Jurkat, Clone E6-1 (cell line): ENCODE measurements around the gene DNAJC15.

Experiments
- DNase-seq: peaks from one replicate; pipeline ENCODE4 v3.0.0-alpha.2; 2011; ENCODE audit warnings: low read depth, low spot score
- H3K4me3 ChIP-seq: 2 replicates; pipeline ENCODE4 v1.5.1; 2011; ENCODE audit warnings: mild to moderate bottlenecking, low read length, control low read depth, moderate library complexity

DNAJC15 gene

DNA sequence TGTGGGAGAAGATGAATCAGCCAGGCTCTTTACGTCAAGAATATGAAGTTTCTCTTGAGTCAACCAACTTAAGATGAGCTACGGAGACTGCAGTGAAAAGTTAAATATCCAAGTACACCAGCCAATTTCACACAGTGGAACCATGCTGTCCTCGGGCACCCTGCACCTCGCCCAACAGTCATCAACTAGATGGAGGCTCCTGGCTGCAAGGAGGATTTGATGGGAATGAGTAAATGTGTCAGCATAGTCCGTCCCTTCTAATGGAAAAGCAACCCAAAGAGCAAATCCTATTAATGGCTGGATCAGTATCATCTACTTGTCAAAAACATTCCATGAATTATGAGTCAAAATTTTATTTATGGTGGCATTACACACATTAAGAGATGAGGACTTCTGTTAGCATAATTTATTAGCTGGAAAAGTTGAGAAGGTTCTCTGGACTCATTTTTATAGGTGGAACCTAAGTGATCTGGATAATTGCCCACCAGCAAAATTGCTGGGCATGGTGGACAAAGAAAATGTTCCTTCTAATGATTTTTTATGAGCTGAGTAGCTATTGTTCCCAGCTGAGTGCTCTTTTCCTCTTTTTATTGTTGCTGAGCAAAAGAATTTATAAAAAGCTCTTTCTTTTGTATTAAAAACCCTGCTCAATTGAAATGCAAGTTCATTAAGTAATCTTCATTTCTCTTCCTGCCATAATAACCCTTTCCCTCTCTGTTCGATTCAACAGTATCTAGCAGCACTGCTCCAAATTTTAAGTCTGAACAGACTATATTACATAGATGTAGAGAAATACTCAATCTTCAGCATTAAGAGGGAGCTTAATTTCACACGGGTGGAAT is 88.4 kb downstream of the DNAJC15 start:
- no peak for DNase-seq
- no peak overlapping the region for H3K4me3 ChIP-seq

DNA sequence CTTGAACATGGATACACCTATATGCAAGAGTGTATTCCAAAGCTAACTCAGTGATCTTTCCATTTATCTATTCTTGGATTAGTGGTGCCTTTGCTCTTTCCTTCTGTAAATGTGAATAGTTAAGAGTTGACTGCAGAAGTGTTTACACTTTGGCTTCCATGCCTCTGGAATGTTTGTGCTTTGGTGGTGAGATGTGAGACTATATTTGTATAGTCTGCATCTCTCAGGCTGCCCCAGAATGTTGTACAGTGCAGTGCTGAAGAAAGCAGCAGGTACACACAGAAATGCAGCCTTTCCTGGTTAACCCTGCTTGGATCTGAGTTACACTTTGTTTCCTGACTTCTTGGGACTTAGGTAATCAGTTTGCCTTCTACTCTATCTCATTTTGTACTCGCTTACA is 90.2 kb downstream of the DNAJC15 start:
- DNase-seq = no peak

DNA sequence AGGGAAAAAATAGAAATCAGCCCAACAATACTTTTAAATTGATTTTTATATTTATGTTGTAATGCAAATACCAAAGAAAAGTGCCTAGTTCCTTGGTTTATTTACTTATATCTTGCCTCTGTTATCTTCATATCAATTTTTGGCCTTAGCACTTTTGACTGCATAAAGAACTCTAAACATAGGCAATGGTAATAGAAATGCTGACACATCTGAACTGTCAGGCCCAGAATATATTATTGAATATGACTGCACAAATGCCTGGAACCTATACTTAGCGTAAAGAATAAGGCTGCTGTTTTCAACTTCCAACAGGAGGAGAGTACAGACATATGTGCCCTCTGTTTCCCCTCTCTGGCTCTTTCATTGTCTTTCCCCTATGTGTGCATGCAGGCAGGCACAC is 91.1 kb downstream of the DNAJC15 start:
- no peak for DNase-seq
- H3K4me3 ChIP-seq = no peak overlapping the region

More for the DNA sequence above, 90.2 kb downstream of the DNAJC15 start:
- no peak overlapping the region for H3K4me3 ChIP-seq

DNA sequence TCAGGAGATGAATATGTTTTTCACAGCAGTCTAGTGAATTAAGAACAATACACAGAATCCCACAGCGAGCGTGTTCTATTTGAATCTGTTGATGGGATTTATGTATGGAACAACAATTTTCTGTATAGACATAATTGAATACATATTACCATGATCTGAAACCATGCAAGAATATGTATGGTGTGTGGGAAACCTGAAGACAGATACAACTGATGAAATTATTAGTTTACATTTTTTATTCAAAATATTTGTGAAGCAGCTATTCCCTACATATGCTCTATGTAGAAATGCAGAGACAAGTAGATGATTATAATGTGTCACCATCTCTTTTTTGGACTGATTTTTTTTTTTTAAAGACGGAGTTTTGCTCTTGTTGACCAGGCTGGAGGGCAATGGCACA is 91.8 kb downstream of the DNAJC15 start:
- H3K4me3 ChIP-seq = no peak overlapping the region
- DNase-seq = no peak

DNA sequence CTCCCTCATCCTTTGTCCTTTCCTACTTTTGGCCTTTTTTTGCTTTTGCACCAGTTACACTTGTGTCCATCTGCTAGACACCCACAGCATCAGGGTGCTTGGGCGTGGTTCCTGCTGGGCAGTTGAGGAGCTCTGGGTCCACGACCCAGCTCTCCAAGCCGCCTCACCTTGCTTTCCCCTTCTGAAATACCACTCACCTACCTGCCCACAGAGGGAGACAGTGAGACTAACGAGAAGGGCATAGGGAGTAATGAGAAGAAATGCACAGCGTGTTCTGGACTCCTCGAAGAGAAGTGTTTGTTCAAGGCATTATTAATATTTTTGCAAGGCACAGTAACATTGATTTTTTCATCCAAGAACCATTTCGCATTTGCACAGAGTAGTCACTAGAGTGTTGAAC is 92.9 kb downstream of the DNAJC15 start:
- DNase-seq = no peak
- no peak overlapping the region for H3K4me3 ChIP-seq

DNA sequence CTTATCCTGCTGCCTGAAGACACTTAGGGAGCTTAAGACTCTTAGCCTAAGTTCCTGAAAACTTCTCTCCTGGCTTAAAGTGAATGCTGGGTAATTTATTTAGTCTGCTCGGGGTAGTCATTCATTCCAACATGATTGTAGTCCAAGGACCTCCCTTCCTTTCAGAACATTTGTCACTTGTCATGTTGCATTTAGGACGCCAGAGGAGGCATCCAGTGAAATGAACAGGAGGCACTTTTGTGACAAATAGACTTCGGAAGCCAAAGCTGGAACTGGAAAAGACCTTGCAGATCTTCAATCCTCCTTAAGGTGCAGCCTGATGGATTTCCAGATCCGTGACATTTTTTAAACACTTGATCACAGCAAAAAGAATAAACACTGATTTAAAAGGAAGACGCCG is 95.1 kb downstream of the DNAJC15 start:
- no peak for DNase-seq
- H3K4me3 ChIP-seq = no peak overlapping the region

DNA sequence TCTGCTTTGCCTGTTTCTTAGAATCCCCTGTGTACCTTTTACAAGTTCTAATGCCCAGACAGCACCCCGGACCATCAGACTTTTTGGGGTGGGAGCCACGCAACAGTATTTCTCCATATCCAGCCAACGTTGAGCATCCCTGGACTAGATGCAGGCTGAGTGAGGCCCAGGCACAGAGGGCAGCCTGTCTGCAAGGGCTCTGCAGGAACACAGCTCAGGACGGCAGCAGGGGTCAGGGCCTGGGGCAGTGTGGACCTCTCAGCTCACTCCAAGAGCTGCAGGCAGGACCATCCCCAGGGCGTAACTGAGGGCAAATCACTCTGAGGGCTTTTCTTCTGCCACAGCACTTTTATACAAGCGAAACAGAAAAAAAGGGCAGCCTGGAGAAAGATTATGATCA is 95.8 kb downstream of the DNAJC15 start:
- no peak for DNase-seq
- H3K4me3 ChIP-seq = no peak overlapping the region

DNA sequence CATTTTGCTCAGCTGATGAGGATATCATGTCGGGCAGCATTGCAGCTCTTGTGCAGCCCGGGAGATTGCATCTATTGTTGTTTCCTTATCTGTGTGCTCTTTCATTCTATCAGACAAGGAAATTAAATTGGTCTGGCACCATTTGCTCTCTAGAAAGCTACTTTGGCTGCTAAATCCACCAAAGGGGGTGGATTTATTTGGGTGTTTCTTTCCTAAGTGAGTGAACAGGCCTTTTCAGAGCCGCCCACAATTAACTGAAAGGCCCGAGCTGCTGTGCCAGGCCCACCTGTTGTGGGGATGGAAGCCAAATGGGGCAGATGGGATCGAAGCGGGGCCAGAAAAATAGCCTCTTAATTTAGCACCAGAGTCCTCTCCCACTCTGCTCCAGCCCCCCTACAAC is 99.4 kb downstream of the DNAJC15 start:
- H3K4me3 ChIP-seq = no peak overlapping the region
- DNase-seq = no peak

DNA sequence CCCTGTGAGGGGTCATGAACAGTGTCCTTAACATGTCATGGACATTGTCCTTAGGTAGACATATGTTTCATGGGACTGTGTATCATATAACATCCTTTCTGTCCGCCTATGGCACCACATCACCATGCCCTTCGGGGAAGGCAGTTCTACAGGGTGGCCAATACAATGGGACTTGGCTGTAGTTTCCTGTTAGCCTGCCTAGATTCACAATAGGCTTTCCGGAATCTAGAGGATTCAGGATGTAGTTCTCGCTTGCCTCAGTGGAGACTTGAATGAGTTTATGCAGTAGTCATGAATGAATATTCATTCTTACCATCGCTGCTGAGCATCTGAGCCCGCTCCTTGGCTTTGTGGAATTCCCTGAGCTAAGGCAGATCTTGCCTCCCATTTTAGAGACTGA is 100.5 kb downstream of the DNAJC15 start:
- no peak for DNase-seq
- no peak overlapping the region for H3K4me3 ChIP-seq

DNA sequence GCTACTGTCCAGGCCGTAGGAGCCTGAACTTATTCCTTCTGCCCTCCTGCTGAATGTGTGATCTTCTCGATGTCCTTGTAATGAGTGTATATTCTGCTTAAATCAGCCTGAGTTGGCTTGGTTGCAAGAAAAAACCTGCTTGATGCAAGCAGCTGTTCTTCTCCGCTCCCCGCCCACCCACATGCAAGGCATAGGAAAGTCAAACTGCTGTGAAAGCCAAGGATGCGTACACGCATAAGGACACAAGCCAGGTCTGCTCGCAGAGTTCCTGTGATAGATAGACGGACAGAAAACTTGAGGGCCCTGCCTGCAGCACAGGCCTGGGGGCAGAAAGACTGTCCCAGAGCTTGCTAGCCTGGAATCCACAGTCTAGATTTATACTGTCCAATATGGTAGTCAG is 101.1 kb downstream of the DNAJC15 start:
- H3K4me3 ChIP-seq = no peak overlapping the region
- no peak for DNase-seq

DNA sequence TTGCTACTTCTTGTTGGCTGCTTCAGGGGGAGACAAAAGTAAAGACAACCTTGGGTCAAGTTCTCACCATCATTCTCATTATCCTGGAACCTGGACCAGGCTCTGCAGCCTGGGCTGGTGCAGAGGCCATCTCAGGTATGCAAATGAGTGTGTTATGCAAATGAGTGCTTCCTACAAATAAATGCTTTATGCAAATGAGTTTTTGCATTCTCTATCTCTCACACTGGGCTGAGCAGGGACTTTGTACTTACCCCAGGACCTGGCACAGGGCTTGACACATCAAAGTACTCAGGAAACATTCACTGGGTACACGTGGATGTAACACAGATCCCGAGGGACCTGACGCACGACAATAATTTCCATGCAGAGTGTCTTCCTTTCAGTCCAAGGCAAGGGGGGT is 103.0 kb downstream of the DNAJC15 start:
- DNase-seq = no peak
- H3K4me3 ChIP-seq = no peak overlapping the region

DNA sequence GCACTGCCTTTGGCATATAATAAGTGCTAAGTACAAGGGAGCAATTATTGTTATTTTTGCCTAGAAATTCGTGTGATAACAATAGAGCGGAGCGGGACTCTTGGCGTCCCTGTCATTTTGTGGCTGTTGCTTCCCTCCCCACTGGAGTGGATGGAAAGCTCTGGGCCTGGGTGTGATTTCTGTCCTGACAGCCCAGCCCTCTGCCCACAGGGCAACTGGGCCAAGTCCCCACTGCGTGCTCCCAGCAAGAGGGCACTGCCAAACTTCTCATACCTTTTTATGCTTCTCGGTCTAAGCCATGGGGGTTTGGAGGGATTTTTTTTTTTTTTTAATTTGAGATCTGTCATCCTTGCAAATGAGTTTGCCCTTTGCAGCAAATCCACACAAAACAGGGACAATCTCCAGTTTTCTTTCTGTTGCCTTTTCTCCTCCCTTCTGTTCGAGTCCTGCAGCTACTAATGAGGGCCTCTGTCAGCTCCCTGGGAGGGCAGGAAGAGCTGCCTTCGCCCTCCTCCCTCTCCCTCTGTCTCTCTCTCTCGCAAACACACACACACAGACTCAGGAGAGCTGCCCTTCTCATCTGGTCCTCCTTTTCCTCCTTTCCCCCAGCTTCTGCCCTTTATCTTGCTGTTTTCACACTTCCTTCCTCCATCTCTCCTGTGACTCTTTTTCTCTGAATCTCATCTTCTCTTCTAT is 103.9 kb downstream of the DNAJC15 start:
- no peak overlapping the region for H3K4me3 ChIP-seq
- no peak for DNase-seq

DNA sequence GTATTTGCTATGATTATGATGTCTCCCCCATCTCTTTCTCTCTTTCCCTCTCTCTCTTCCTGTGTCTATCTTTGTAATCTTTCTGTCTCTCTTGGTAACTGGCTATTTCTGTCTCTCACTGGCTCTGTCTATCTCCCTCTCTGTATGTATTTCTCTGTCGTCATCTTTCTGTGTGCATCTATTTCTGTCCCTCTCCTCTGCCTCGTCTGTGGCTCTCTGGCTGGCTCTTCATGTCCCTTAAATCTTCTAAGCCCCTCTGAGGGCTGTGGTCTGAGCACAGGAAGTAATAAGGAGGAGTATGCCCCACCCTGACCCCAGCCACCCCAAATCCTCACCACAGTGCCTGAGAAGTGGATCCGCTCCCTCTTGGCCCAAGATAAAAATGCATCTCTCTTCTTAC is 104.4 kb downstream of the DNAJC15 start:
- DNase-seq = peak; percentile 17
- no peak overlapping the region for H3K4me3 ChIP-seq

DNA sequence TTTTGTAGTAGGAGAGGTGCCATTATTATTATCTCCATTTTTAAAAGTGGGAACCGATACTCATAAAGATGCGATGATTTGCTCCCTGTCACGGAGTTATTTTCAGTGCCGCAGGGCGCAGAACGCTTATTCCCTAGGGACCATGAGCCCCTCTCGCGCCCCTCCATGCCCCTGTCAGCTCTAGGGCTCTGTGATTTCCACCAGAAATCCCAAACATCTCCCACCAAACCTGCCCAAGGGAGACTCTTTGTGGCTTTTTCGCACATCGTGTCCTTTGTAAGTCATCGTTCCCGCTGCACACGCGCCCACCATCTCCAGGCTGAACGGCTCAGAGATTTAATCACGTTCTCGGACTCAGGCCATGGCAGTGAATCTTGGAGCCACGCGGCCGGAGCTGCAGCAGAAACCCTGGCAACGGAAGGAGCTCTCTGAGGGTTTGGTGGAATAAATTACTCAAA is 105.1 kb downstream of the DNAJC15 start:
- no peak overlapping the region for H3K4me3 ChIP-seq
- DNase-seq = no peak

DNA sequence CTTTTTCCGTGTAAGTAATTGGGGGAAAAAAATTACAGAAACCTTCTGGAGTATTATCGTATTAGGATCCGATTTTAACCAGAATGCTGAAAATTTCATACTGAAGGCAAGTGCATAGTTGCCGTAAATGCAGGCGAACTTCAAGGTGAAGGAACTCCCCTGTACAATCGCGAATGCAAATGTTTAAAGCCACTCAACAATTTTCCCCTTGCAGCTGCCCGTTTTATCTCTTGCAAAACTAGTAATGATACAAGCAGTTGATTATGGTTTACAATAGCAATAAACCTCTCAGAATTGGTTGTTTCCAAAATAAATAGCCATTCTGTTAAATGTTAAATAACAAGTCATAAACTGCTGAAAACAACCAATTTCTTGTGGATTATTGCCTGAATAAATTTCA is 105.7 kb downstream of the DNAJC15 start:
- DNase-seq = no peak
- H3K4me3 ChIP-seq = no peak overlapping the region

DNA sequence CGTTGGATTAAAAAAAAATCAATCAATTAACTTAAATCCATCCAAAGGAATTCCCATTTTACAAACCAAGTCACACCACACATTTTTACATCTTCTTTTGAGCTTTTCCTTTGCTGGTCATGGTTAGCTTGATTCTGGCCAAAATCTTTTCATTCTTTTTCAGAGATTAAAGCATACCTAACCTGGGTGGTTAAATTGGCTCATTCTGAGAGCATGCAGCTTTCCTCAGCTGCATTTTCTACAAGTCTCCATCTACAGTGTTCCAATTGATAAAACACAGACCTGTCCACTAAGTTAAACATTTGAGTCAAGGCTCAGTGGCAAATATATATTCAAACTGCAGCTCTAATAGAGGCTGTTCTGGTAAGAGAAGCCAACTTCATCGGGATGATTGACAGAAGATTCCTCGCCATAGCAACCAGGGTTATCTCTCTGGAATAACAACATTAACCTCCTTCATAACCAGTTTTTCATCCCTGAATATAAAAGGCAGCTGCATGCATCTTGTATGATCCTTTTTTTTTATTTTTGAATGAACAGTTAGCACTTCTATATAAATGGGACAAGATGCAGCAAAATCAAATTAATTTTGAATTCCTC is 106.2 kb downstream of the DNAJC15 start:
- no peak overlapping the region for H3K4me3 ChIP-seq

DNA sequence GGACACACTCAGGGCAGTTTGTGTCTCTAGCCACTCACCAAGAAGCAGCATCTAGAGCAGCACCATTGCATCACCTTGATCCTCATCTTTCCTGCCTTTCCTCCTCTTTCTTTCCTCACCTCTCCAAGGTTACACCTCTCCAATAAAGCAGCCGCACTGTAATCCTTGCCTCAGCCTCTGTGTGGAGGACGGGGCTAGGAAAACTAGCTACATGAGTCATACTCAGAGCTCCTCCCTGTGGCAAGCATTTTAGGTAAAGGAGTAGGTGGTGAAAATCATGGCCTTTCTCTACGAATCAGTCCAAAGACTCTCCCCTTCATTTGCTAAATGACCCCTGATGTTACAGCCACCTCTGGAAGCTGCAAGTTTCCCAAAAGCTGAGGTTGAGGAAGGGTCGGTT is 108.9 kb downstream of the DNAJC15 start:
- DNase-seq = no peak
- no peak overlapping the region for H3K4me3 ChIP-seq

More for the DNA sequence above, 106.2 kb downstream of the DNAJC15 start:
- no peak for DNase-seq

DNA sequence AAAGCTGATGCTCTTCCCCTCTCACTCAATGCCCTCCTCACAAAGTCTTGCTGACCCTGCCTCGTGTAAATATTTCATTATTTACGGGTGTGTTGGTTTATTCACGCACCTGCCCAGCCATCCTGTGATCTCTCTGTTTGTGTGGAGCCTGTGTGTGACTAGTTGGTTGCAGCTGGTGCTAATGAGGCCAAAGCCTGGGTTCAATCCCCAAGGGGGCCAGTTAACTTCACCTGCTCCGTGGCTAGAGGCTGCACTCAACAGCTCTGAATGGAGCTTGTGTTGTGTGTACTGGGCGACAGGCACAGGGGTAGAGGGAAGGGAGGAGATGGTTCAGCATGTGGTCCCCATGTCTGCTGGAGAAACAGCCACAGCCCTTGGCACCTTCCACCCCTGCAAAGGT is 109.5 kb downstream of the DNAJC15 start:
- H3K4me3 ChIP-seq = no peak overlapping the region
- DNase-seq = no peak

DNA sequence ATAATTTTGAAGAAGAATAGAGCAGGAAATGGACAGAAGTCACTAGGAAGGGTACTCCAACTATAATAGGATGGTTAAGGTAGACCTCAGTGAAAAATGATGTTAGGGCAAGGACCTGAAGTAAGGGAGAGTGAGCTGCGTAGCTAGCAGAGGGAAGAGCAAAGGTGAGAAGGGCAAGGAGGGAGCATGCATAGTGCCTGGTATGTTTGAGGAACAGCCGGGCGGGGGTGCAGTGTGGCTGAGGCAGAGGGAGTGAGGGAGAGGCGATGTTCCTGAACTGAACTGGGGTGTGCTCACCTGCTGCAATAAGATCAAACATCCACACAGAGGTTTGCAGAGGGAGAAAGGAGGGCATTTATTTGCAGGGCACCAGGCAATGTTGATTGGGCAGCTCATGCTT is 110.4 kb downstream of the DNAJC15 start:
- DNase-seq = no peak
- H3K4me3 ChIP-seq = no peak overlapping the region

DNA sequence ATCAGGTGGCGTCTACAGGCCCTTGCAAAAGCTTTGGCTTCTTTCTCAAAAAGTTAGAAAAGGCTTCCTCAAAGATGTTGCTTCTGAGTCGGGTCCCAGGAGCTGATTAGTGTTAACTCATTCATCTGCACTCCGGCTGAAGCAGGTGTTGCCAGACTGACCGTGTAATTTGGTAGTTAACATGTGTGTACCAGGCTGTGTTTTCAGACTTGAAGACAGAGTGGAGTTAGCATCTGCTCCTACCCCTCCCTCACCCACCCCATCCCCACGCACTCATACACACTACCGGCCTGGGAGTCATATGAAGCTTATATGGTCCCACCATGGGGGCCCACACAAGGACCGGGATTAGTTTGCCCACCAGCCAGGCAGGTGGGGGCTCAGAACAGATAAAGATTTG is 111.5 kb downstream of the DNAJC15 start:
- H3K4me3 ChIP-seq = no peak overlapping the region
- DNase-seq = no peak
